ENCODE data around the gene WASHC4. TPM values are rescaled to one million over a fixed set of nuclear protein-coding genes. Genes with fewer than 3 reads are reported as not detected.

WASHC4 gene
- total and polyA plus RNA-seq, 4 donors, result 11.5 to 86.2 (median 37.2) TPM

DNA sequence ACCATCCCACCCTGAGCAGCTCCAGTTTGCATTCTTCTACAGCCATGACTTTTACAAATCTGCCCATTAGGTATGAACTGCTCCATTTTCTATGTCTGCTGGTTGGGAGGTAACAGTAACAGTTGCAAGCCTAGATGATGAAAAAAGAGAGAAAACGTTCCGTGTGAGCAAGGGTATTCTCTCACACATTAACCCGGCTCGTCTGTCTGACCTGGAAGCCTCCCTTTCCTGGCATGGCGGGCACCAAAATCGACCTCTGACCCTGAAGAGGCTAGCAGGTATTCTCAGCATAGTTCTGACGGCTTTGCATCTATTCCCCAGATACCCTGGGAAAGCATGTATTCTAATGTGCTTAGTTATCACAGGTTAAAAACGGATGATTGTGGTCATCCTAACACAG, 96.6 kb downstream of the WASHC4 start:
- ATAC-seq (ENCODE audit: low FRiP score) (no peak), DNase-seq (no peak)
- Histone ChIP-seq H3K36me3 (ENCODE audit: control insufficient read depth in 1 of 2, insufficient read depth in 2 of 2, low read length in 1 of 2) (peaks cover 0 to 3% of the 10 kb centered on the region in 2 donors), H3K4me1 (ENCODE audit: control insufficient read depth in 1 of 2, insufficient read depth in 2 of 2, low read length in 2 of 2) (no peaks in the 10 kb centered on the region), H3K9me3 (ENCODE audit: control insufficient read depth, low read length) (no peaks in the 10 kb centered on the region), H3K4me3 (ENCODE audit: low read length in 2 of 2) (no peak overlapping the region), H3K27ac (ENCODE audit: low read depth in 1 of 2, low read length in 2 of 2) (no peak overlapping the region), H3K27me3 (ENCODE audit: control insufficient read depth in 1 of 2, insufficient read depth in 2 of 2, low read length in 1 of 2) (no peaks in the 10 kb centered on the region)
- intact Hi-C loops (cut with DNase I), result no loop called here
- 90 to 94% methylated on average over 8 of the region's 8 CpGs for WGBS, 2 donors

DNA sequence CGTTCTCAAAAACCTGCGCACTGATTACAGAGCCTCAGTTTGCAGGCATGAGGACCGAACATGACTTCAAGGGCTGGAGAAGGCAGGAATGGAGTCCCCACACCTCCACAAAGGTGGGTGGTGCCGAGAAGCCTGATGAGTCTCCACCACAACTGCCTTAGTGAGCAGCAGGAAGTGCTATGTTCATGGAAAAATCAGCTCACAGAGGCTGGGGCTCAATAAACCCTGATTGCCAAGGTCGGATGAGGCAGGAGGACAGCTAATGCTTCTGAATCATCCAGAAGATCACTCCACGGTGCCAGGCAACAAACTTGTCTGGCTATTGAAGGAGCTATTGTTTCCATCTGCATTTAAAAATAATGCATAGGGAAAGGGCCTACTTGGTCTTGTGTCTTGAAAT, 97.4 kb downstream of the WASHC4 start:
- no peaks in the 10 kb centered on the region for H3K4me1 ChIP-seq (ENCODE audit: control insufficient read depth in 1 of 2, insufficient read depth in 2 of 2, low read length in 2 of 2)
- no peak overlapping the region for H3K27ac ChIP-seq (ENCODE audit: low read depth in 1 of 2, low read length in 2 of 2)
- 80 to 85% methylated on average over 6 of the region's 6 CpGs for WGBS, 2 donors
- intact Hi-C loops (cut with DNase I), result no loop called here
- H3K36me3 ChIP-seq (ENCODE audit: control insufficient read depth in 1 of 2, insufficient read depth in 2 of 2, low read length in 1 of 2), result peaks cover 0 to 3% of the 10 kb centered on the region in 2 donors
- no peak overlapping the region for H3K4me3 ChIP-seq (ENCODE audit: low read length in 2 of 2)
- H3K27me3 ChIP-seq (ENCODE audit: control insufficient read depth in 1 of 2, insufficient read depth in 2 of 2, low read length in 1 of 2), result no peaks in the 10 kb centered on the region
- no peaks in the 10 kb centered on the region for H3K9me3 ChIP-seq (ENCODE audit: control insufficient read depth, low read length)
- ATAC-seq (ENCODE audit: low FRiP score) (no peak), DNase-seq (no peak)

DNA sequence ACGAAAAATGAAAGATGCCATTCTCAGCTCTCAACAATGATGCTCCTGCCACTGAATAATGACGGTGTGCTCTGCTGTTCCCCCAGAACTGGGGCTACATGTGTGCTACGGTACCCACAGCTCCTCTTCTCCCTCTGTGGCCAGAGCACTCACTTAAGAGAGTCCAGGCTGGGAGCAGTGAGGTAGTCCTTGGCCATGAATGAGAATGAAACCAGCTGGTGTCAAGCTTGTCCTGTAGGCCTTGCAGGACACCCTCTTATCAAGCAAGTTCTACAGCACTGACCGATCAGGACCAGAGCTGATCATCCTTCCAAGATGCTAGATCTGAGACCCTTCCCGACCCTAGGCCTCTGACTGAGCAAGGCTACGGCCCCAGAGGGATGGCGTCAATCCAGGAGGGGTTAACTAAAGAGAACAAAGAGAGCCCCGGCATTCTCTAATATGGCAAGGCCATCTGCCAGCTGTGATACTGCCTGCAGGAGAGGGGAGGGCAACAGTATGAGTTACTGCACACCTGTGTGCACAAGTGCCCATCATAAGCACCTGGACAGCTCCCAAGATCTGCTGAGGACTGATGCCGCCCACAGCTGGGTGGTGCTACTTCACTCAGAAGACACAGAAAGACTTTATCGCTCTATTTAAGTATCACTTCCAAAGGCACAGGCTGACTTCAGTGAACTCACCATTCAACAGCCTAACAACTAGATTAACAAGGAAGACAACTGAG, 98.0 kb downstream of the WASHC4 start:
- Histone ChIP-seq H3K4me3 (ENCODE audit: low read length in 2 of 2) (no peak overlapping the region), H3K27ac (ENCODE audit: low read depth in 1 of 2, low read length in 2 of 2) (no peak overlapping the region), H3K36me3 (ENCODE audit: control insufficient read depth in 1 of 2, insufficient read depth in 2 of 2, low read length in 1 of 2) (peaks cover 0 to 3% of the 10 kb centered on the region in 2 donors), H3K27me3 (ENCODE audit: control insufficient read depth in 1 of 2, insufficient read depth in 2 of 2, low read length in 1 of 2) (no peaks in the 10 kb centered on the region), H3K4me1 (ENCODE audit: control insufficient read depth in 1 of 2, insufficient read depth in 2 of 2, low read length in 2 of 2) (no peaks in the 10 kb centered on the region), H3K9me3 (ENCODE audit: control insufficient read depth, low read length) (no peaks in the 10 kb centered on the region)
- DNase-seq, result no peak
- 87 to 92% methylated on average over 10 of the region's 10 CpGs for WGBS, 2 donors
- ATAC-seq (ENCODE audit: low FRiP score), result no peak
- intact Hi-C loops (cut with DNase I), result no loop called here

DNA sequence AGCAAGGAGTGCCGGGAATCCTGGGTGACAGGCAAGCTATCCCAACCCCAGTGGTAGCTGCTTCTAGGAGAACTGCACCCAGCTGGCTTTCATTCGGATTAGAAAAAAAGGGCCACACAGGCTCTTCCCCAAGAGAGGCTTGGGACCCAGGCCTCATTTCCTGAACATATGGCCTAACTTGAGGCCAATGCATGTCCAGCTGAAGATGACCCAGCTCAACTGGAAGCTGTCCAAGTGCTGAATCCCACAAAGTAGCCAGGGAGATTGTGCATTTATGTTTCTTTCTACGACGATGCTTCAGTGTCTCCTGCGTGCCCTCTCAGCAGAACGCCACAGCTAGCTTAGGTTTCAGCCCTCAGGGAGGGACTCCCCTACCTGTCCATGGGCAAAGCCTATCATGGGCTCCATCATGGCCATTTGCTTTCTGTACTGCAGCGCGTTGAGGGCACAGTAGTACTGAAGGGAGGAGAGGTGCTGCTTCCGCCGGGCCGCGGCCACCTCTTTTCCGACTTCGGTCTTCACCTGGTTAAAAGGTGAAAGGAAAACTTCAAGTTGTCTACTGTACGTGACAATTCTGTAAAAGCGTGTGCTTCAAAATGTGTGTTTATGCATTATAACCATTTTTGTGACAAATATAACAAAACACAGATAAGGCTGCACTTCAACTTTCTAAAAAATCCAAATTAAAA, 99.3 kb downstream of the WASHC4 start:
- peaks cover 3 to 4% of the 10 kb centered on the region in 2 donors for H3K36me3 ChIP-seq (ENCODE audit: control insufficient read depth in 1 of 2, insufficient read depth in 2 of 2, low read length in 1 of 2)
- no peak overlapping the region for H3K4me3 ChIP-seq (ENCODE audit: low read length in 2 of 2)
- H3K9me3 ChIP-seq (ENCODE audit: control insufficient read depth, low read length), result no peaks in the 10 kb centered on the region
- 95% methylated on average over 16 of the region's 16 CpGs for WGBS, 2 donors
- intact Hi-C loops (cut with DNase I), result no loop called here
- no peaks in the 10 kb centered on the region for H3K4me1 ChIP-seq (ENCODE audit: control insufficient read depth in 1 of 2, insufficient read depth in 2 of 2, low read length in 2 of 2)
- H3K27ac ChIP-seq (ENCODE audit: low read depth in 1 of 2, low read length in 2 of 2), result no peak overlapping the region
- no peaks in the 10 kb centered on the region for H3K27me3 ChIP-seq (ENCODE audit: control insufficient read depth in 1 of 2, insufficient read depth in 2 of 2, low read length in 1 of 2)
- DNase-seq (no peak), ATAC-seq (ENCODE audit: low FRiP score) (no peak)

DNA sequence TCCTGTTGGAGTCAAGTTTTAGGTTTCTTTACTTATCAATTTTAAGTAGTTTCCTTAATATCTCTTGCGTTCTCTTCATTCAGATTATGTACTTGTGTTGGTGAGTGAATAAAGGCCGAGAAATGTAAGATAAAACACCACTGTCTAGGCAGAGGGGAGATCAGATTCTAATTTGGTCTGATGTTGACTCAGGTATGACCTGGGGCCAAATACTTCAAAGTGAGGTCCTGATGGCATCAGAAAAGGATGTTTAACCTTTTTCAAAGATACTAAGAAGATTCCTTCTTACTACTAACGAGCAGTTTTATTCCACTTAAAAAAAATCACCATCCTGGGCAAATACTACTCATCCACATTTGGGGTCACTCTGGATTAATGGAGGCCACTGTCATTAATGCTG, 101.6 kb downstream of the WASHC4 start:
- ATAC-seq (ENCODE audit: low FRiP score), result no peak
- no peaks in the 10 kb centered on the region for H3K9me3 ChIP-seq (ENCODE audit: control insufficient read depth, low read length)
- intact Hi-C loops (cut with DNase I), result no loop called here
- no peak overlapping the region for H3K4me3 ChIP-seq (ENCODE audit: low read length in 2 of 2)
- H3K27me3 ChIP-seq (ENCODE audit: control insufficient read depth in 1 of 2, insufficient read depth in 2 of 2, low read length in 1 of 2), result no peaks in the 10 kb centered on the region
- peaks cover 4 to 5% of the 10 kb centered on the region in 2 donors for H3K36me3 ChIP-seq (ENCODE audit: control insufficient read depth in 1 of 2, insufficient read depth in 2 of 2, low read length in 1 of 2)
- H3K4me1 ChIP-seq (ENCODE audit: control insufficient read depth in 1 of 2, insufficient read depth in 2 of 2, low read length in 2 of 2), result no peaks in the 10 kb centered on the region
- no peak for DNase-seq
- WGBS, 2 donors, result 88% methylated on average over 3 of the region's 3 CpGs
- no peak overlapping the region for H3K27ac ChIP-seq (ENCODE audit: low read depth in 1 of 2, low read length in 2 of 2)

DNA sequence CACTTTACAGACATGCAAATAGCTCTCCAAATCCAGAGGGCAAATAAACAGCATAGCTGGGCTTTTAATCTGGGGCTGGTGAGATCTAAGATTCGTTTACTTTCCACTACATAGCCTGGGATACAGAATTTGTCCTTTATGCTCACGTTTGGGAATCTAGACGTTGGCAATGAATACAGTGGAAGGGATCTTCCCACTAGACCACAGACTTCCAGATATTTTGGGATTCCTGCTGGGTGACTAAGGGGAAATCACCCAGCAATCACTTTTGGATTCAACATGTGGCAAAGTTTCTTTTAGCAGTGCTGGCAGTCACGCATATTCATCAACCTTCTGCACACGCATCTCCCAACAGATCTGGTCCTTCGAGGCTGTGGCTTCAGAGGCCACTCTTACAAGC, 104.9 kb downstream of the WASHC4 start:
- no peaks in the 10 kb centered on the region for H3K27me3 ChIP-seq (ENCODE audit: control insufficient read depth in 1 of 2, insufficient read depth in 2 of 2, low read length in 1 of 2)
- peaks cover 2 to 7% of the 10 kb centered on the region in 2 donors for H3K36me3 ChIP-seq (ENCODE audit: control insufficient read depth in 1 of 2, insufficient read depth in 2 of 2, low read length in 1 of 2)
- no peak for ATAC-seq (ENCODE audit: low FRiP score)
- WGBS, 2 donors, result 55 to 58% methylated on average over 6 of the region's 6 CpGs
- intact Hi-C loops (cut with DNase I), result no loop called here
- DNase-seq, result no peak
- H3K27ac ChIP-seq (ENCODE audit: low read depth in 1 of 2, low read length in 2 of 2), result no peak overlapping the region
- H3K4me3 ChIP-seq (ENCODE audit: low read length in 2 of 2), result no peak overlapping the region
- H3K9me3 ChIP-seq (ENCODE audit: control insufficient read depth, low read length), result no peaks in the 10 kb centered on the region
- no peaks in the 10 kb centered on the region for H3K4me1 ChIP-seq (ENCODE audit: control insufficient read depth in 1 of 2, insufficient read depth in 2 of 2, low read length in 2 of 2)

DNA sequence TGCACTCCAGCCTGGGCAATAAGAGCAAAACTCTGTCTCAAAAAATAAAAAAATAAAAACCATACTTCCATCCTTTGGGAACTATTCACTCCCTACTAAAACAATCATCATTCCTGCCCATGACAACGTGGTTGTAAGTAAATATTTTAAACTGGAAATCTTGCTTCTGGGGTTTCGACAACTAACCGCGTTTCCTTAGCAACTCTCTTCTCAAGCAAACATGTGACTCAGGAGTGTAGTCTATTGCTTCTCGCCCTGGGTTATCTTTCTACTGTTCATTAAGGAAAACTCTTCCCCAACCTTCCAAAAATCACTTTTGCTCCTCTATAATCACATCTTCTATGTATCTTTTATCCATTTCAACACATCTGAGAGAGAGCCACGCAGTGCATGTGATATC, 106.6 kb downstream of the WASHC4 start:
- Histone ChIP-seq H3K4me3 (ENCODE audit: low read length in 2 of 2) (no peak overlapping the region), H3K36me3 (ENCODE audit: control insufficient read depth in 1 of 2, insufficient read depth in 2 of 2, low read length in 1 of 2) (peaks cover 2 to 11% of the 10 kb centered on the region in 2 donors), H3K27ac (ENCODE audit: low read depth in 1 of 2, low read length in 2 of 2) (no peak overlapping the region), H3K27me3 (ENCODE audit: control insufficient read depth in 1 of 2, insufficient read depth in 2 of 2, low read length in 1 of 2) (no peaks in the 10 kb centered on the region), H3K9me3 (ENCODE audit: control insufficient read depth, low read length) (no peaks in the 10 kb centered on the region), H3K4me1 (ENCODE audit: control insufficient read depth in 1 of 2, insufficient read depth in 2 of 2, low read length in 2 of 2) (peaks cover 3 to 4% of the 10 kb centered on the region in 2 donors)
- 87 to 92% methylated on average over 6 of the region's 6 CpGs for WGBS, 2 donors
- ATAC-seq (ENCODE audit: low FRiP score) (no peak), DNase-seq (no peak)
- intact Hi-C loops (cut with DNase I), result no loop called here

DNA sequence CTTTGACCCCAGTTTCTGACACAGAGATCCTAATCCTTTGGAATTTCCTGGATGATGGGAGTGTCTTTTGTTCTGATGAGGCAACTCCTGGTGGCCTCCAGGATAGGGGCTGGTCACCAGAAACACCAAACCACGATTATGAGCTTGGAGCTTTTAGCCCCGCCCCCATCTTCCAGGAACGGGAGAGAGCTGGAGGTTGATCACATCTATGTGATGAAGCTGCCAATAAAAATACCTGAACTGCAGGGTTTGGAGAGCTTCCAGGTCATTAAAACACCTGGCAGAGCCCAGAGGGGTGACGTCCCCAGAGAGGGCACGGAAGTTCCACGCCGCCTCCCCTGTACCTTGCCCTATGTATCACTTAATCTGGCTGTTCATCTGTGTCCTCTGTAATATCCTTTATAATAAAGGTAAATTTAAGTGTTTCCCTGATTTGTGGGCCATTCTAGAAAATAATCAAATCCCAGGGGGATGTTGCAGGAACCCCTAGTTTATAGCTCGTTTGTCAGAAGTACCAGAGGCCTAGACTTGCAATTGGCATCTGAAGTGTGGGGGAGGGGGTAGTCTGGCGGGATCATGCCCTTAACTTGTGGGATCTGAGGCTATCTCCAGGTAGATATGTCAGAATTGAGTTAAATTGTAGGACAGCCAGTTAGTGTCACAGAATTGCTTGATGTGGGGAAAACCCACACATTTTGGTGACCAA, 107.3 kb downstream of the WASHC4 start:
- DNase-seq, result no peak
- intact Hi-C loops (cut with DNase I), result no loop called here
- H3K9me3 ChIP-seq (ENCODE audit: control insufficient read depth, low read length), result no peaks in the 10 kb centered on the region
- no peaks in the 10 kb centered on the region for H3K27me3 ChIP-seq (ENCODE audit: control insufficient read depth in 1 of 2, insufficient read depth in 2 of 2, low read length in 1 of 2)
- no peak for ATAC-seq (ENCODE audit: low FRiP score)
- 72 to 73% methylated on average over 9 of the region's 9 CpGs for WGBS, 2 donors
- H3K36me3 ChIP-seq (ENCODE audit: control insufficient read depth in 1 of 2, insufficient read depth in 2 of 2, low read length in 1 of 2), result peaks cover 2 to 11% of the 10 kb centered on the region in 2 donors
- no peak overlapping the region for H3K27ac ChIP-seq (ENCODE audit: low read depth in 1 of 2, low read length in 2 of 2)
- no peak overlapping the region for H3K4me3 ChIP-seq (ENCODE audit: low read length in 2 of 2)
- H3K4me1 ChIP-seq (ENCODE audit: control insufficient read depth in 1 of 2, insufficient read depth in 2 of 2, low read length in 2 of 2), result peaks cover 3 to 4% of the 10 kb centered on the region in 2 donors
